HUES64 (cell line): ENCODE results near the gene KIF25.

Experiments used
- H3K27ac ChIP-seq: 2 replicates; pipeline ENCODE4 v1.7.0; 2013; ENCODE audit warnings: low read depth, low read length, inconsistent platforms
- H3K27me3 ChIP-seq: 2 replicates; pipeline ENCODE4 v1.6.1; 2013; ENCODE audit warnings: mild to moderate bottlenecking, low read length; ENCODE audit not compliant: insufficient read depth
- H3K36me3 ChIP-seq: 2 replicates; pipeline ENCODE4 v1.6.1; 2013; ENCODE audit warnings: mild to moderate bottlenecking, low read length; ENCODE audit not compliant: insufficient read depth
- H3K4me1 ChIP-seq: 2 replicates; pipeline ENCODE4 v1.6.1; 2013; ENCODE audit warnings: mild to moderate bottlenecking, low read length, moderate library complexity; ENCODE audit not compliant: insufficient read depth
- H3K4me3 ChIP-seq: 2 replicates; pipeline ENCODE4 v1.5.1; 2013; ENCODE audit warnings: mild to moderate bottlenecking, low read length, moderate library complexity
- H3K9ac ChIP-seq: 2 replicates; pipeline ENCODE4 v1.6.1; 2013; ENCODE audit warnings: mild to moderate bottlenecking, low read depth, low read length
- H3K9me3 ChIP-seq: 2 replicates; pipeline ENCODE4 v1.6.1; 2013; ENCODE audit warnings: low read depth, low read length; ENCODE audit not compliant: insufficient read depth
- WGBS: fragments of 150-250, 120-280 bp; methylation state at CpG from one replicate; pipeline ENCODE4 v1.1.7; 2013; ENCODE audit warnings: missing lambda C conversion rate; 5-methylcytosine and 5-hydroxymethylcytosine counted together

The KIF25 gene

GRCh38 chr6:168088161-168089053 is 90.9 kb downstream of the KIF25 start:
- H3K36me3 ChIP-seq, result no peaks in the 10 kb centered on the region
- WGBS, result 57% methylated on average over 20 of the region's 20 CpGs
- peaks cover 20% of the 10 kb centered on the region; the same call in 1 of the 2 replicates for H3K4me1 ChIP-seq
- H3K9ac ChIP-seq, result no peak overlapping the region
- no peak overlapping the region for H3K4me3 ChIP-seq
- no peaks in the 10 kb centered on the region for H3K9me3 ChIP-seq
- no peaks in the 10 kb centered on the region for H3K27me3 ChIP-seq
- peak overlapping the region; percentile 40; the same call in 1 of the 2 replicates for H3K27ac ChIP-seq

- H3K36me3 ChIP-seq, result no peaks in the 10 kb centered on the region
- H3K9me3 ChIP-seq, result no peaks in the 10 kb centered on the region
- no peaks in the 10 kb centered on the region for H3K27me3 ChIP-seq
- WGBS, result 80% methylated on average over 34 of the region's 34 CpGs
- H3K4me1 ChIP-seq, result peaks cover 20% of the 10 kb centered on the region; the same call in 1 of the 2 replicates
- H3K9ac ChIP-seq, result no peak overlapping the region
- H3K4me3 ChIP-seq, result no peak overlapping the region
- no peak overlapping the region for H3K27ac ChIP-seq
Measured at GRCh38 chr6:168089186-168090063, 92.0 kb downstream of the KIF25 start.

- Histone ChIP-seq H3K4me3 (no peak overlapping the region), H3K4me1 (peaks cover 20% of the 10 kb centered on the region; the same call in 1 of the 2 replicates), H3K36me3 (no peaks in the 10 kb centered on the region), H3K27ac (no peak overlapping the region), H3K9ac (no peak overlapping the region), H3K27me3 (no peaks in the 10 kb centered on the region), H3K9me3 (no peaks in the 10 kb centered on the region)
- WGBS, result 91% methylated on average over 16 of the region's 16 CpGs
Measured at GRCh38 chr6:168090064-168090690, 92.7 kb downstream of the KIF25 start.

GRCh38 chr6:168090706-168091105 is 93.2 kb downstream of the KIF25 start:
- Histone ChIP-seq H3K27me3 (no peaks in the 10 kb centered on the region), H3K36me3 (no peaks in the 10 kb centered on the region), H3K27ac (no peak overlapping the region), H3K4me1 (peaks cover 20% of the 10 kb centered on the region; the same call in 1 of the 2 replicates), H3K4me3 (no peak overlapping the region), H3K9ac (no peak overlapping the region), H3K9me3 (no peaks in the 10 kb centered on the region)
- WGBS, result 93% methylated on average over 17 of the region's 17 CpGs

GRCh38 chr6:168091381-168092264 is 94.2 kb downstream of the KIF25 start:
- no peaks in the 10 kb centered on the region for H3K27me3 ChIP-seq
- no peak overlapping the region for H3K9ac ChIP-seq
- H3K27ac ChIP-seq, result no peak overlapping the region
- H3K4me3 ChIP-seq, result no peak overlapping the region
- no peaks in the 10 kb centered on the region for H3K36me3 ChIP-seq
- peaks cover 20% of the 10 kb centered on the region; the same call in 1 of the 2 replicates for H3K4me1 ChIP-seq
- H3K9me3 ChIP-seq, result no peaks in the 10 kb centered on the region
- WGBS, result 96% methylated on average over 28 of the region's 28 CpGs

- WGBS, result 89% methylated on average over 8 of the region's 8 CpGs
- H3K27me3 ChIP-seq, result no peaks in the 10 kb centered on the region
- no peak overlapping the region for H3K9ac ChIP-seq
Measured at GRCh38 chr6:168092541-168092940, 95.1 kb downstream of the KIF25 start.

GRCh38 chr6:168093071-168093505 is 95.6 kb downstream of the KIF25 start:
- 93% methylated on average over 12 of the region's 12 CpGs for WGBS
- no peak overlapping the region for H3K9ac ChIP-seq
- no peak overlapping the region for H3K27ac ChIP-seq
- H3K27me3 ChIP-seq, result no peaks in the 10 kb centered on the region
- peaks cover 14% of the 10 kb centered on the region; the same call in 1 of the 2 replicates for H3K4me1 ChIP-seq
- no peaks in the 10 kb centered on the region for H3K36me3 ChIP-seq
- no peak overlapping the region for H3K4me3 ChIP-seq
- no peaks in the 10 kb centered on the region for H3K9me3 ChIP-seq

More at GRCh38 chr6:168092541-168092940, 95.1 kb downstream of the KIF25 start:
- H3K4me1 ChIP-seq, result peaks cover 20% of the 10 kb centered on the region; the same call in 1 of the 2 replicates
- no peaks in the 10 kb centered on the region for H3K36me3 ChIP-seq
- H3K27ac ChIP-seq, result no peak overlapping the region
- H3K4me3 ChIP-seq, result no peak overlapping the region
- no peaks in the 10 kb centered on the region for H3K9me3 ChIP-seq

GRCh38 chr6:168093634-168094033 is 96.2 kb downstream of the KIF25 start:
- no peak overlapping the region for H3K27ac ChIP-seq
- H3K4me1 ChIP-seq, result peaks cover 9% of the 10 kb centered on the region; the same call in 1 of the 2 replicates
- H3K4me3 ChIP-seq, result no peak overlapping the region
- H3K9me3 ChIP-seq, result no peaks in the 10 kb centered on the region
- 87% methylated on average over 11 of the region's 11 CpGs for WGBS
- H3K27me3 ChIP-seq, result no peaks in the 10 kb centered on the region; the same call in 1 of the 2 replicates
- H3K9ac ChIP-seq, result no peak overlapping the region
- H3K36me3 ChIP-seq, result no peaks in the 10 kb centered on the region
